GM11168 (cell line): ENCODE results near the gene SSU72.
"Not testable (repeated sequence)": the region's sequence is repeated elsewhere in the genome, so short reads cannot be mapped to it uniquely, and the experiment has no call there.

ENCODE experiments used
- in situ Hi-C: fragments of 300-500 bp; cut with MboI; formaldehyde crosslinking; loops from one replicate; pipeline ENCODE4 v1.12.0; 2022; ENCODE audit warnings: low sequenced_read_pairs; ENCODE audit not compliant: unreplicated experiment

Gene SSU72

GRCh38 chr1:1597275-1597930 is 22.7 kb upstream of the SSU72 start:
- in situ Hi-C loops: no loop called here

GRCh38 chr1:1596493-1597274 is 22.0 kb upstream of the SSU72 start:
- in situ Hi-C loops: no loop called here

- in situ Hi-C loops: not testable (repeated sequence)
Measured at GRCh38 chr1:1595341-1595740, 20.7 kb upstream of the SSU72 start.

GRCh38 chr1:1594602-1595260 is 20.1 kb upstream of the SSU72 start:
- in situ Hi-C loops: no loop called here

- in situ Hi-C loops: no loop called here
Measured at GRCh38 chr1:1593834-1594601, 19.4 kb upstream of the SSU72 start.

GRCh38 chr1:1591452-1591851 is 16.8 kb upstream of the SSU72 start:
- in situ Hi-C loops: no loop called here

- in situ Hi-C loops: no loop called here
Measured at GRCh38 chr1:1583347-1584010, 8.8 kb upstream of the SSU72 start.

- in situ Hi-C loops: no loop called here
Measured at GRCh38 chr1:1582585-1583346, 8.1 kb upstream of the SSU72 start.

- in situ Hi-C loops: no loop called here
Measured at GRCh38 chr1:1578371-1578940, 3.8 kb upstream of the SSU72 start.

GRCh38 chr1:1577367-1578011 is 2.8 kb upstream of the SSU72 start:
- in situ Hi-C loops: no loop called here

- in situ Hi-C loops: no loop called here
Measured at GRCh38 chr1:1573843-1574720, 581 bp downstream of the SSU72 start.

GRCh38 chr1:1569341-1569740 is 5.3 kb downstream of the SSU72 start:
- in situ Hi-C loops: no loop called here

- in situ Hi-C loops: no loop called here
Measured at GRCh38 chr1:1567891-1568291, 6.8 kb downstream of the SSU72 start.

GRCh38 chr1:1567152-1567875 is 7.3 kb downstream of the SSU72 start:
- in situ Hi-C loops: no loop called here

- in situ Hi-C loops: no loop called here
Measured at GRCh38 chr1:1565340-1565739, 9.3 kb downstream of the SSU72 start.

GRCh38 chr1:1564268-1564667 is 10.4 kb downstream of the SSU72 start:
- in situ Hi-C loops: no loop called here

GRCh38 chr1:1563688-1564087 is 11.0 kb downstream of the SSU72 start:
- in situ Hi-C loops: no loop called here
